IMR-90 (cell line): ENCODE data around the gene PRSS38.

Source experiments
- BHLHE40 ChIP-seq: fragments of 150-350 bp; IDR thresholded peaks from 2 replicates; pipeline ENCODE4 v1.6.1; 2016; ENCODE audit warnings: mild to moderate bottlenecking, low read depth, low read length
- CEBPB ChIP-seq: IDR thresholded peaks from 2 replicates; pipeline ENCODE4 v1.6.1; 2012; ENCODE audit warnings: low read depth, low read length, improper control_type of control experiment
- CHD1 ChIP-seq: IDR thresholded peaks from 2 replicates; pipeline ENCODE4 v1.6.1; 2012; ENCODE audit warnings: low read depth, low read length, improper control_type of control experiment
- FOS ChIP-seq: fragments of 150-350 bp; IDR thresholded peaks from 2 replicates; pipeline ENCODE4 v1.6.1; 2016; ENCODE audit warnings: low read depth, low read length
- MAFK ChIP-seq: IDR thresholded peaks from 2 replicates; pipeline ENCODE4 v1.6.1; 2012; ENCODE audit warnings: low read depth, low read length, improper control_type of control experiment
- MAZ ChIP-seq: IDR thresholded peaks from 2 replicates; pipeline ENCODE4 v1.6.1; 2012; ENCODE audit warnings: low read depth, mild to moderate bottlenecking, low read length, improper control_type of control experiment, moderate library complexity, borderline replicate concordance
- MXI1 ChIP-seq: IDR thresholded peaks from 2 replicates; pipeline ENCODE4 v1.6.1; 2012; ENCODE audit warnings: low read depth, mild to moderate bottlenecking, low read length, moderate library complexity, borderline replicate concordance
- POLR2A ChIP-seq: IDR thresholded peaks from 2 replicates; pipeline ENCODE4 v1.6.1; 2012; ENCODE audit warnings: mild to moderate bottlenecking, low read depth, low read length
- RCOR1 ChIP-seq: IDR thresholded peaks from 2 replicates; pipeline ENCODE4 v1.6.1; 2012; ENCODE audit warnings: mild to moderate bottlenecking, low read length, improper control_type of control experiment; ENCODE audit not compliant: insufficient replicate concordance
- RFX5 ChIP-seq: IDR thresholded peaks from 2 replicates; pipeline ENCODE4 v1.8.0; 2012; ENCODE audit warnings: low read depth, mild to moderate bottlenecking, low read length, moderate library complexity
- SMC3 ChIP-seq: fragments of 150-350 bp; IDR thresholded peaks from 2 replicates; pipeline ENCODE4 v1.6.1; 2016; ENCODE audit warnings: low read depth, mild to moderate bottlenecking, antibody characterized with exemption, low read length, moderate library complexity
- TF ChIP-seq, protein P1 (sequence below): conservative IDR thresholded peaks from 2 replicates; pipeline ENCODE4 v1.5.1; 2012; ENCODE audit warnings: mild to moderate bottlenecking, low read depth, low read length, improper control_type of control experiment
- TF ChIP-seq, protein P2 (sequence below): fragments of 150-350 bp; IDR thresholded peaks from 2 replicates; pipeline ENCODE4 v1.6.1; 2017; ENCODE audit warnings: mild to moderate bottlenecking, antibody characterized with exemption, low read length, low read depth
- TF ChIP-seq, protein P3 (sequence below): fragments of 150-350 bp; IDR thresholded peaks from 2 replicates; pipeline ENCODE4 v1.6.1; 2016; ENCODE audit warnings: low read depth, mild to moderate bottlenecking, low read length, moderate library complexity, borderline replicate concordance

DNA sequence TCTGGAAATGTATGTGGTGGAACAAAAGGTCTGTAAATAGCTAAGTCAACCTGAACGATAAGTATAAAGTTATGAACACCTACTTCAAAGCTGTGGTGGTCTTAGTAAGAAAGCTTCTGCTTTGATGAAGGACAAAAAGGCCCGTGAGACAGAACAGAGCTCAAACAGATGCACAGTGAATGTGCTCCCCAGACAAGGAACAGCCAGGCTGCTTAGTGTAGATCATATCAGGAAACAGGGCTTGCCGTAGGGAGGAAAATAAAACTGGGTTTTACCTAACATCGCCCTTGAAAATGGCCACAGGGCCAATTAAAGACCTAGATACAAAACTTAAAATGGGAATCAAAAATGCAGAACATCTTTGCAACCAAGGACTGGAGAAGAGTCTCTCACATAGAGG lies 40.2 kb downstream of the PRSS38 start:
- TF ChIP-seq, protein P1, sequence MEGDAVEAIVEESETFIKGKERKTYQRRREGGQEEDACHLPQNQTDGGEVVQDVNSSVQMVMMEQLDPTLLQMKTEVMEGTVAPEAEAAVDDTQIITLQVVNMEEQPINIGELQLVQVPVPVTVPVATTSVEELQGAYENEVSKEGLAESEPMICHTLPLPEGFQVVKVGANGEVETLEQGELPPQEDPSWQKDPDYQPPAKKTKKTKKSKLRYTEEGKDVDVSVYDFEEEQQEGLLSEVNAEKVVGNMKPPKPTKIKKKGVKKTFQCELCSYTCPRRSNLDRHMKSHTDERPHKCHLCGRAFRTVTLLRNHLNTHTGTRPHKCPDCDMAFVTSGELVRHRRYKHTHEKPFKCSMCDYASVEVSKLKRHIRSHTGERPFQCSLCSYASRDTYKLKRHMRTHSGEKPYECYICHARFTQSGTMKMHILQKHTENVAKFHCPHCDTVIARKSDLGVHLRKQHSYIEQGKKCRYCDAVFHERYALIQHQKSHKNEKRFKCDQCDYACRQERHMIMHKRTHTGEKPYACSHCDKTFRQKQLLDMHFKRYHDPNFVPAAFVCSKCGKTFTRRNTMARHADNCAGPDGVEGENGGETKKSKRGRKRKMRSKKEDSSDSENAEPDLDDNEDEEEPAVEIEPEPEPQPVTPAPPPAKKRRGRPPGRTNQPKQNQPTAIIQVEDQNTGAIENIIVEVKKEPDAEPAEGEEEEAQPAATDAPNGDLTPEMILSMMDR: no peak
- TF ChIP-seq POLR2A (no peak), MAZ (no peak), MXI1 (no peak), RFX5 (no peak), MAFK (no peak), SMC3 (no peak), FOS (no peak), BHLHE40 (no peak), RCOR1 (no peak), CEBPB (no peak), CHD1 (no peak)
- TF ChIP-seq, protein P2, sequence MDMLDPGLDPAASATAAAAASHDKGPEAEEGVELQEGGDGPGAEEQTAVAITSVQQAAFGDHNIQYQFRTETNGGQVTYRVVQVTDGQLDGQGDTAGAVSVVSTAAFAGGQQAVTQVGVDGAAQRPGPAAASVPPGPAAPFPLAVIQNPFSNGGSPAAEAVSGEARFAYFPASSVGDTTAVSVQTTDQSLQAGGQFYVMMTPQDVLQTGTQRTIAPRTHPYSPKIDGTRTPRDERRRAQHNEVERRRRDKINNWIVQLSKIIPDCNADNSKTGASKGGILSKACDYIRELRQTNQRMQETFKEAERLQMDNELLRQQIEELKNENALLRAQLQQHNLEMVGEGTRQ: no peak
- TF ChIP-seq, protein P3, sequence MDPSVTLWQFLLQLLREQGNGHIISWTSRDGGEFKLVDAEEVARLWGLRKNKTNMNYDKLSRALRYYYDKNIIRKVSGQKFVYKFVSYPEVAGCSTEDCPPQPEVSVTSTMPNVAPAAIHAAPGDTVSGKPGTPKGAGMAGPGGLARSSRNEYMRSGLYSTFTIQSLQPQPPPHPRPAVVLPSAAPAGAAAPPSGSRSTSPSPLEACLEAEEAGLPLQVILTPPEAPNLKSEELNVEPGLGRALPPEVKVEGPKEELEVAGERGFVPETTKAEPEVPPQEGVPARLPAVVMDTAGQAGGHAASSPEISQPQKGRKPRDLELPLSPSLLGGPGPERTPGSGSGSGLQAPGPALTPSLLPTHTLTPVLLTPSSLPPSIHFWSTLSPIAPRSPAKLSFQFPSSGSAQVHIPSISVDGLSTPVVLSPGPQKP: no peak
